Tibial nerve (tissue), 4 donors: ENCODE measurements around the gene ANKRD66. TPM values are rescaled to one million over a fixed set of nuclear protein-coding genes. Genes with fewer than 3 reads are reported as not detected.
"Not testable (repeated sequence)": the region's sequence is repeated elsewhere in the genome, so short reads cannot be mapped to it uniquely, and the experiment has no call there.

Experiments
- DNase-seq, 2 donors: peaks; one replicate each; pipeline ENCODE4 v3.0.0-alpha.2; 2019; ENCODE audit warnings: low spot score in 2 of 2
- H3K27ac ChIP-seq, 4 donors: fragments of 200-600 bp; sonication (generic) in 3 of 4; one replicate each; pipeline ENCODE4 v1.5.1; 2017 to 2019; ENCODE audit warnings: mild to moderate bottlenecking in 1 of 4
- H3K27me3 ChIP-seq, 2 donors: fragments of 200-600 bp; sonication (generic) in 1 of 2; one replicate each; pipeline versions ENCODE4 v1.5.1 to v1.6.0; 2017 to 2019
- H3K36me3 ChIP-seq, 3 donors: fragments of 200-600 bp; sonication (generic); one replicate each; pipeline ENCODE4 v1.5.1; 2018 to 2019
- H3K4me1 ChIP-seq, 4 donors: fragments of 200-600 bp; sonication (generic) in 3 of 4; one replicate each; pipeline ENCODE4 v1.5.1; 2017 to 2019
- H3K4me3 ChIP-seq, 4 donors: fragments of 200-600 bp; sonication (generic) in 3 of 4; one replicate each; pipeline ENCODE4 v1.5.1; 2017 to 2019; ENCODE audit warnings: mild to moderate bottlenecking in 1 of 4, moderate library complexity in 1 of 4
- H3K9me3 ChIP-seq, 4 donors: fragments of 200-600 bp; sonication (generic) in 3 of 4; one replicate each; pipeline ENCODE4 v1.5.1; 2017 to 2019
- CTCF ChIP-seq, 5 experiments: fragments of 200-600 bp in 3 of 5; fragments of 450-650 bp in 2 of 5; sonication (generic) in 3 of 5; IDR thresholded peaks; one replicate each; pipeline ENCODE4 v1.5.1; 2016 to 2019; ENCODE audit warnings: antibody characterized with exemption in 5 of 5, mild to moderate bottlenecking in 3 of 5, moderate library complexity in 2 of 5
- EP300 ChIP-seq, 2 donors: sonication (generic); formaldehyde crosslinking; IDR thresholded peaks; one replicate each; pipeline ENCODE4 v1.6.1; 2017; ENCODE audit warnings: antibody characterized with exemption in 2 of 2, mild to moderate bottlenecking in 1 of 2
- POLR2A ChIP-seq, 2 donors: fragments of 450-650 bp; IDR thresholded peaks; one replicate each; pipeline ENCODE4 v1.6.1; 2017; ENCODE audit warnings: antibody characterized with exemption in 2 of 2, mild to moderate bottlenecking in 2 of 2, moderate library complexity in 2 of 2
- WGBS, 2 donors: methylation state at CpG; one replicate each; pipeline ENCODE4 v1.1.5; 2018; 5-methylcytosine and 5-hydroxymethylcytosine counted together
- total RNA-seq, 4 donors: library from RNA; depleted of rRNA; stranded (reverse); fragments of >200 nt; gene quantifications; one replicate each; pipeline ENCODE4 v1.1.0, GENCODE V29; 2016

Gene ANKRD66
- total RNA-seq, 4 donors from 2014 or later, result not detected

GRCh38 chr6:46743425-46744158, 3.1 kb upstream of the ANKRD66 start:
- Histone ChIP-seq H3K27ac (no peak overlapping the region), H3K9me3 (no peaks in the 10 kb centered on the region), H3K4me3 (no peak overlapping the region), H3K4me1 (no peaks in the 10 kb centered on the region), H3K27me3 (no peaks in the 10 kb centered on the region), H3K36me3 (no peaks in the 10 kb centered on the region)
- no peak for DNase-seq
- 84 to 88% methylated on average over 1 of the region's 1 CpG for WGBS, 2 donors
- TF ChIP-seq CTCF (IDR thresholded peaks at IDR 0.05), result no peak
- TF ChIP-seq EP300 (IDR thresholded peaks at IDR 0.05), result no peak
- no peak for TF ChIP-seq POLR2A (IDR thresholded peaks at IDR 0.05)

GRCh38 chr6:46744159-46744725, 2.5 kb upstream of the ANKRD66 start:
- not testable (repeated sequence) for DNase-seq, H3K27ac ChIP-seq, H3K27me3 ChIP-seq, H3K9me3 ChIP-seq, H3K4me3 ChIP-seq, H3K36me3 ChIP-seq, H3K4me1 ChIP-seq
- 80 to 87% methylated on average over 3 of the region's 3 CpGs for WGBS, 2 donors

DNA sequence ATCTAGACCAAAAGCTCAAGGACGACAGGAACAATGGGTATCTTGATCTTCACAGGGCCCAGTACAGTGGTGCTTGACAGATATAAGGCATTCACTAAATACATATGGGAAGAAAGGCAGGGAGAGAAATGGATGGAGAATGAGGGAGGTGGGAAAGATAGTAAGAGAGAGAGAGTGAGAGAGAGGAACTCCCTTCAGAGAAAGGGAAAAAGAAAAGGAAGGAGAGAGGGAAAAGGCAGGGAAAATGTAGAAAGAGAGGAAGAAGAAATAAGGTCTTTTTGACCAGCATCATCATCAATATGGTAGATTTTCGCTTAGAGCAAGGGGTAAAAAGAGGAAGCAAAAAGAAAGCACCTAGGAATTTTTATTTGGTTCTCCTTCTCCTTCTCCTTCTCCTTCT, 760 bp upstream of the ANKRD66 start:
- WGBS, 2 donors, result 76 to 82% methylated on average over 2 of the region's 2 CpGs
- Histone ChIP-seq H3K4me3 (no peak overlapping the region), H3K9me3 (no peaks in the 10 kb centered on the region), H3K4me1 (no peaks in the 10 kb centered on the region), H3K36me3 (no peaks in the 10 kb centered on the region), H3K27ac (no peak overlapping the region), H3K27me3 (no peaks in the 10 kb centered on the region)
- TF ChIP-seq POLR2A (IDR thresholded peaks at IDR 0.05) (no peak), EP300 (IDR thresholded peaks at IDR 0.05) (no peak), CTCF (IDR thresholded peaks at IDR 0.05) (no peak)
- no peak for DNase-seq

- WGBS, 2 donors, result 87 to 93% methylated on average over 5 of the region's 5 CpGs
- Histone ChIP-seq H3K27ac (no peak overlapping the region), H3K4me1 (no peaks in the 10 kb centered on the region), H3K9me3 (no peaks in the 10 kb centered on the region), H3K36me3 (no peaks in the 10 kb centered on the region), H3K4me3 (no peak overlapping the region), H3K27me3 (no peaks in the 10 kb centered on the region)
- DNase-seq, result no peak
- TF ChIP-seq EP300 (IDR thresholded peaks at IDR 0.05), result no peak
Observed at GRCh38 chr6:46748940-46749503, 2.3 kb downstream of the ANKRD66 start.

DNA sequence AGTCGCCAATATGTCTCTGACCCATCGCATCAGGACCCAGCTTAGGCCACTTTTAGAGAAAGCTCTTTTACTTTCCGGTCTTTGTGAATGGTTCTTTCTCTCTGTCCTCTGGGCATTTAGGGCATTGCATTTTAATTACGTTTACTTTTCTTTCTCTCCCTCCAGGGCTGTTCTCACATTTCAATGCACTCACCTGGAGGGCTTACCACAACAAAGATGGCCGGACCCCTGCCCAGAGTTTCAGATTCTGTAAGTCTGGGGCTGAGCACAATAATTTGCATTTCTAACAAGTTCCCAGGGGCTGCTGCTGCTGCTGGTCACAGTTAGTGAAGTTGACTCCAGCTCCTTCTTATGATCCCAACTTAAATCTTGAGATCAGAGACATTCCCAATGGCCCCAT, 3.0 kb downstream of the ANKRD66 start:
- Histone ChIP-seq H3K36me3 (no peaks in the 10 kb centered on the region), H3K4me3 (no peak overlapping the region), H3K27me3 (no peaks in the 10 kb centered on the region), H3K27ac (no peak overlapping the region), H3K9me3 (no peaks in the 10 kb centered on the region), H3K4me1 (no peaks in the 10 kb centered on the region)
- 65 to 76% methylated on average over 5 of the region's 5 CpGs for WGBS, 2 donors
- DNase-seq, result no peak
- TF ChIP-seq EP300 (IDR thresholded peaks at IDR 0.05) (no peak), CTCF (IDR thresholded peaks at IDR 0.05) (no peak), POLR2A (IDR thresholded peaks at IDR 0.05) (no peak)

DNA sequence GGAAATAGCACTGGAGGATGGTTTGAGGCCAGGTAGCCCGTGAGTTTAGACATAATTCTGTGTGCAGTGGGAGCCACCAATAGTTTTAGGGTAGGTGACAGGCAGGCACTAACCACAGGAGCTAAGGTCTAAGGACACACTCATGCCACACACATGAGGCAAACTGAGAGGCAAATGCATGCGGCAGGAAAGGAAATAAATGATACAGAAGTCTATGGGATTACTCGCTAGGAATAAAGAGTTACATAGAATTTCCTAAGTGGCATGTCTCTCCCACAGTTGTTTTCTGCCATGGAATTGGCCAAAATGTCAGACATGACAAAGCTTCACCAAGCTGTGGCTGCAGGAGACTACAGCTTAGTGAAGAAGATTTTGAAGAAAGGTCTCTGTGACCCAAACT, 4.9 kb downstream of the ANKRD66 start:
- H3K27ac ChIP-seq, result no peak overlapping the region
- 87 to 92% methylated on average over 3 of the region's 3 CpGs for WGBS, 2 donors
- no peak overlapping the region for H3K4me3 ChIP-seq
- H3K27me3 ChIP-seq, result no peaks in the 10 kb centered on the region
- TF ChIP-seq EP300 (IDR thresholded peaks at IDR 0.05) (no peak), CTCF (IDR thresholded peaks at IDR 0.05) (no peak), POLR2A (IDR thresholded peaks at IDR 0.05) (no peak)
- H3K36me3 ChIP-seq, result no peaks in the 10 kb centered on the region
- DNase-seq, result no peak
- H3K4me1 ChIP-seq, result peaks cover 0 to 4% (median 0%) of the 10 kb centered on the region in 4 donors
- H3K9me3 ChIP-seq, result no peaks in the 10 kb centered on the region
